ENCODE results near the gene NOX4.
"Not testable (repeated sequence)": the region's sequence is repeated elsewhere in the genome, so short reads cannot be mapped to it uniquely, and the experiment has no call there.

Gene NOX4

DNA sequence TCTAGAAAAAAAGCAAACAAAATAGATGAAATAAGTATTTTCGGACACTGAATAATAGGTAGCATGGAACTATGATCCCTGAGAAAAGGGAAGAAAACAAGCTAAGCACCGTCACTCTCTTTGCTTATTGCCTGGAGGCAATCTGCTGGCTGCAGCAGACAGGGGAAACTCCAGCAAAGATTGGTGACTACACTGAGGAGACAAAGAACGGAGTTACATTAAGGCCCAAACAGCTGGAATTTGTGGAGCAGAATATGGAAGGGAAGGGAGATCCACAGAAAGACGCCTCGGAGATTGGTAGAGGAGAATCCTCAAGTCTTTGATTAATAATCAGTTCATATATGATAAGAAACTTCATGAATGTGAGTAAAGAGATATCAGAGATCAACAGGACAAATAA is 163.3 kb downstream of the NOX4 start:
- TF ChIP-seq, protein P1, sequence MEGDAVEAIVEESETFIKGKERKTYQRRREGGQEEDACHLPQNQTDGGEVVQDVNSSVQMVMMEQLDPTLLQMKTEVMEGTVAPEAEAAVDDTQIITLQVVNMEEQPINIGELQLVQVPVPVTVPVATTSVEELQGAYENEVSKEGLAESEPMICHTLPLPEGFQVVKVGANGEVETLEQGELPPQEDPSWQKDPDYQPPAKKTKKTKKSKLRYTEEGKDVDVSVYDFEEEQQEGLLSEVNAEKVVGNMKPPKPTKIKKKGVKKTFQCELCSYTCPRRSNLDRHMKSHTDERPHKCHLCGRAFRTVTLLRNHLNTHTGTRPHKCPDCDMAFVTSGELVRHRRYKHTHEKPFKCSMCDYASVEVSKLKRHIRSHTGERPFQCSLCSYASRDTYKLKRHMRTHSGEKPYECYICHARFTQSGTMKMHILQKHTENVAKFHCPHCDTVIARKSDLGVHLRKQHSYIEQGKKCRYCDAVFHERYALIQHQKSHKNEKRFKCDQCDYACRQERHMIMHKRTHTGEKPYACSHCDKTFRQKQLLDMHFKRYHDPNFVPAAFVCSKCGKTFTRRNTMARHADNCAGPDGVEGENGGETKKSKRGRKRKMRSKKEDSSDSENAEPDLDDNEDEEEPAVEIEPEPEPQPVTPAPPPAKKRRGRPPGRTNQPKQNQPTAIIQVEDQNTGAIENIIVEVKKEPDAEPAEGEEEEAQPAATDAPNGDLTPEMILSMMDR (IDR thresholded peaks at IDR 0.05; ENCODE audit: control extremely low read depth, extremely low read depth, low read depth, missing control alignments) = no peak
- no peak for DNase-seq (ENCODE audit: extremely low spot score)
- POLR2A ChIA-PET = no interaction called here
- CTCF ChIA-PET = no interaction called here

DNA sequence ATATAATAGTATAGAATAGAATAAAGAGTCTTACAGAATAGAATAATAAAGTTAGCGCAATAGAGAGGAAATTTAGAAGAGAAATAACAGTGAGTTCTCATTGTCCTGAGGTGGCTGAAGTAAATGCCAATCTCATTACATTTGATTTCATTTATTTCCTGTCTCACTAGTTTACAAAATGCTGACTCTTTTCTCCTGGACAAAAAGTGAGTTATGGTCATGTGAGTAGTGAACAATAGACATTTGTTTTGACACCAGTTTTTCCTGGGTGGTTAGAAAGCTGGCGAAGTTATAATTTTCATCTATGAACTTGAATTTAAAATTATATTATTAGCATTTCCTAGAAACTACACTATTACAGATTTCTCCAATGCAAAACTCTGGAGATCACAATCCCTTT is 169.8 kb downstream of the NOX4 start:
- CTCF ChIA-PET = no interaction called here
- POLR2A ChIA-PET = no interaction called here
- no peak for DNase-seq (ENCODE audit: extremely low spot score)
- TF ChIP-seq, protein P1 (IDR thresholded peaks at IDR 0.05; ENCODE audit: control extremely low read depth, extremely low read depth, low read depth, missing control alignments) = no peak

DNA sequence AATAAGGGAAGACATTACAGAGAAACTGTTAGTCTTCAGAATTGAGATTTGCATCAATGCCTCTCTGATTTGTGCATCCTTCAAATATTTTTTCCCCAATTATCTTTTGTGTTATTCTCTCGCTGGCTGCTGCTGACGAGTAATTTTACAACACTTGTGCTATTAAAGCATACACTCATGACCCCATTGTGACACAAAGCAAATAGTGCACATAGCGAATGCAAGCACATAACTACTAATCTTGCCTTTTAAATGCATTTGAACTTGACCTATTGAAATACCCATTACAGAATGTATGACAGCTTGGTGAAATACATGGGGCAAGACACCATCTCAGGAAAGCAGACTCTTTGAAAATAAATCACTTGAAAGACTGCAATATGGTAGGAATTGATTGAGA is 180.6 kb downstream of the NOX4 start:
- POLR2A ChIA-PET = interaction anchor here (0.7 kb wide), 1 partner anchor 9 kb away, joined by 4 read pairs; no protein-coding TSS in a partner anchor
- DNase-seq (ENCODE audit: extremely low spot score) = not testable (repeated sequence)

DNA sequence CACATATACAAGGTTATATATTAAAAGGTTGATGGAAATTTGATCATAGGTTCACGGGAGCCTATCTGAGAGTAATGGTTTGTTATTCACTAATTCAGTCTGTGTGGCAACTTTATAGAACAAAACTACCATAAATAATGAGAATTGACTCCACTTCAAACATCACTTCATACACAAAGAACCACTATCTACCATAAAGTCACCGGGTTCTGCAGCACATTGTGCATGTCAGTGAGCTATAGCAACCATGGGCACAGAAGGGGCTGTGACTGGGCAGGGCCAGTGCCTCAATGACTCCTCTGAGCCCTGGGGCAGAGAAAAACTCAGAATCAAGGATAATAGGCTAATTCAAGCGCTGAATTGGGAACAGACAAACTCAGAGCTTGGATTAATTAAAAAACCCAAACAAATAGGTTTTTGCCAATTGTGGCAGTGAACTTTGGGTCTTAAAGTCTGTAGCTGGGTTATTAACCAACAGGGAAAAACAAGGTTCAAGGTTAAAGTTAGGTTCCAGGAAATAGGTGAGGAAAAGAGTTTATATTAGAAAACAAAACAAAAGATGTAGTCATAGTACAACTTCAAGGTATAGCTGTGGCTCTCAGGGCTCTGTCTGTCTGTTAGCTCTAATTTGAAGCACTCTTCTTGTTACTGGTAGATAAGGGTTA is 181.7 kb downstream of the NOX4 start:
- CTCF ChIA-PET; DNase-seq (ENCODE audit: extremely low spot score); POLR2A ChIA-PET: not testable (repeated sequence)

More for the DNA sequence above, 180.6 kb downstream of the NOX4 start:
- CTCF ChIA-PET = not testable (repeated sequence)

DNA sequence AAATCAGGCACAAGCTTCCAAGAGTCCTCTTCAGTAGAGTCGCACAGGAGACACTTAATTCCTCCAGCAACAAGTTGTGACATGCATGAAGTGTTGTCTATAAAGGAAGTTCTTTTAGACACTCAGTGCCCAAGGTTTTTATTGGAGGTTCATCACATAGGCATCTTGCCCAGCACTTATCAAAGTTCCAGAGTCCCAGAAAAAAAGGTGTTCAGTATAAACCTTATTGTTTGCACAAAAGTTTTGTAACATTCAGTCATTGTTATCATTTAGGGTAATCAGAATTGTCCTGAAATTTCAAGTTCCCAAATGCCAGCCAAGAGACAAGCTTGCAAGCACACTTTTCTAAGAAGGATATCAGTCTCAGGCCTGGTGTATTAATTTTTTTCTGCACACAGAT is 182.9 kb downstream of the NOX4 start:
- DNase-seq (ENCODE audit: extremely low spot score); POLR2A ChIA-PET; CTCF ChIA-PET: not testable (repeated sequence)

DNA sequence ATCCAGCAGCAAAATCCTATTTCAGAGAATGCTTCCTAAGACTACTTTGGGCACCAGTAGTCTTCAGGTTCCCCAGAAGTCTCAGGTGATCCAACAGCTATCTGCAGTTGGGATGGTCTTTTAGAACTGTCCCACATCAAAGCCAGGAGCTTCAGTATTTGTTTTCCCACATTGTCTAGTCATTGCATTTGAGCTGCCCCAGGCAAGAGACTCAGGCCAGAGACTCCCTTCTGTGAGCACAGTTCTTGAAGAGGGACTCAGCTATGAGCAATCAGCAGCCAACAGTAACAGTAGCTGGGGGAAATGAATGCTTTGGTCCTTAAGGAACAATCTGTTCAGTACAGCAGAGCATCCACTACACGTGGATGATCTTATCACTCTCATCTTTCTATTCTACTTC is 188.1 kb downstream of the NOX4 start:
- POLR2A ChIA-PET; DNase-seq (ENCODE audit: extremely low spot score); CTCF ChIA-PET: not testable (repeated sequence)

DNA sequence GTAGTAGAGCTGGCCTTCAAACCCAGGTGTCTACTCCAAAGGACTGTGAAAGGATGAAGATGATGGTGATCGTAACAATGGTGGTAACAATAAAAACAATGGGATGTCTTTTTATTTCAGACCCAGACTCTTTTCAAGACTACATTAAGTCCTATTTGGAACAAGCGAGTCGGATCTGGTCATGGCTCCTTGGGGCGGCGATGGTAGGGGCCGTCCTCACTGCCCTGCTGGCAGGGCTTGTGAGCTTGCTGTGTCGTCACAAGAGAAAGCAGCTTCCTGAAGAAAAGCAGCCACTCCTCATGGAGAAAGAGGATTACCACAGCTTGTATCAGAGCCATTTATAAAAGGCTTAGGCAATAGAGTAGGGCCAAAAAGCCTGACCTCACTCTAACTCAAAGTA is 196.2 kb downstream of the NOX4 start:
- POLR2A ChIA-PET = not testable (repeated sequence)

DNA sequence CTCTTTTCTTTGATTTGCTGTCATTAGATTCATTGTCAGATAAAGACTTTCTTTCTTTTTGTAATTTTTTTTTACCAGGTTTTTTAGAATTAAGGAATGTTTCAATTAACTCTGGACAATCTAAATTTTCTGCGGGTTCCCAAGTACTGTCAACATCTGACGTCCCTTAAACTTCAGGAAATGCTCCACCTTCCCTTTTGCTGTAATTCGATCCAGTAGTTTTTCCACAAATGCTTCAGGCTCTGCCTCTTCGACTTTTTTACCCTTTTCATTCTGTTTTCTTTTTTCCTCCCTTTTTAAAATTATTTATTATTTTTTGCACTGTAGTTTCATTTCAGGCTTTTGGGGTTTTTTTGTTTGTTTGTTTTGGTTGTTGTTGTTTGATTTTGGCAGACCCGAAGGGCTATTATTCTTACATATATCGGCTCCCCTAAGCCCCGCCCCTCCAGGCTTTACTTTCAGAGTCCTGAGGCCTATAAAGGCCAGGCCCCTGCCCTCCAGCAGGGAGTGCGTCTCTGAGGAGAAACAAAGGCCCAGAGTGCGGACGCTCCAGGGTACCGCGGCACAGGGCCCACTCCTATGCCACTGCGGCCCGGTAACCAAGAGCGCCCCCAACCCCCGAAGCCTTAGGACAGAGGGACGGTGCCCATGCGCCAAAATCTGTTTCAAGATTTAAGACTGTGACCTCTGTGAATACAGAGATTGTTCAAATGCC is 197.1 kb downstream of the NOX4 start:
- POLR2A ChIA-PET = no interaction called here
- CTCF ChIA-PET = no interaction called here
- no peak for DNase-seq (ENCODE audit: extremely low spot score)
- TF ChIP-seq, protein P1 (IDR thresholded peaks at IDR 0.05; ENCODE audit: control extremely low read depth, extremely low read depth, low read depth, missing control alignments) = no peak

More for the DNA sequence above, 196.2 kb downstream of the NOX4 start:
- DNase-seq (ENCODE audit: extremely low spot score); CTCF ChIA-PET: not testable (repeated sequence)

DNA sequence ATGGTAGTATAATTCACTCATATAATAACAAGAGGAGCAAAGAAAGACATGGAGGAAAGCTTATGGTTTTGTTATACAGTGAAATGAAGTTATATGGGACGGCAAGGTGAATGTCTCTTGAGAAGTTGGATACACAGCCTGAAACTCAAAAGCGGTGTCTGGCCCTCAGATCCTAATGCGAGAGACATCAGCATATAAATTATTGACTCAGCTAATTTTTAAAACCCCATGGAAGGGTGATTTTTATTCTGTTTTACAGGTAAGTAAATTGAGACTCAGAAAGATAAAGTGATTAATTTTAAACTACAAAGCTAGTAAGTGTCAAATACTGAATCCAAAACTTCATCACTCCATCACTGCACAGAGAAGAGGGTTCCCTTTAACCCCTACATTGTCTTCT is 203.2 kb downstream of the NOX4 start:
- CTCF ChIA-PET, POLR2A ChIA-PET: not testable (repeated sequence)

DNA sequence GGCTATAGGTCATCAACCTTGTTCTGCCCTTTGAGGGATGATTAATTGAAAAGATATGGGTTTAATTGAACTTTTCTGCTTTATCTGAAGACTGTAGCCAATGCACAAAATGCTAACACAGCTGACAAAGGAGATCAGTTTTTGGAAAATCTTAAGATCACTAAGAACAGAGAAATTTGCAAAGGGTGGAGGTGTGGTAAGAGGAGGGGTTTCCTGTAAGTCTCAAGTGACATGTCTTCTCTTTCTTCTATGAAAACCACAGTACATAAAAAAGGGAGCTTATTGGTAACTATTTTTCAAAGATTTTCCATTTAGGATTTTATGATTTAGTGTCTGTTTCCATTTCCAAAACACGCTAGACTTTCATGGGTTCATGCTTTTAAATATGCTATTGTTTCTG is 204.6 kb downstream of the NOX4 start:
- POLR2A ChIA-PET, CTCF ChIA-PET: not testable (repeated sequence)

More for the DNA sequence above, 203.2 kb downstream of the NOX4 start:
- not testable (repeated sequence) for DNase-seq (ENCODE audit: extremely low spot score)

DNA sequence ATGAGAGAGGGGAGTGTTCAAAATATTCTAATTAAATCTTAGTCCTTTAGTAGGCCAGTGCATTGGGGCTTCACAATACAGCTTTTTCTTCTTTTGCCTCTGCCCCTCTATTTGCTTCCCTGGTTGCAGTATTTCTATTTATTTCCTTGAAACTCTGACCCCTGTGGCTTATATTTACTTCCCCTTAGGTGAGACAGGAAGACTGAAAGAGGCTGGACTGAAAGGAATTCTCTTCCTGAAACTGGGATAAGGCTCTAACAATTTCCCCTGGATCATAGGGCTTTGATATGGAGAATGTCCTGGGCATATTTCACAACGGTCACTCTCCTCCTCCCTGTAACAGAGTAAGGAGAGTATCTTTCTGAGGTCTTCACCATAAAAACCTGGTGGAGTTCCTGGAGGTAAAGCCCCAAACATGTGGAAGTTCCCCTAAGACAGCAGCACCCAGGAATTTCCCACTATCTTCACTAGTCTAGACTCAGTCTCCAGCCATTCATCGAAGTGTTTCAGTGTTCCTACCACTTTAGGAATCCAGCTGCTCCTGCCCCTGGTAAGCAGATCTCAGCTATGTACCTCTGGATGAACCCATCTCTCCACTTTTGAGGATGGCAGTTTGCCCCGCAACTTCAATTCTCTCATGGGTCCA is 210.0 kb downstream of the NOX4 start:
- POLR2A ChIA-PET = not testable (repeated sequence)

More for the DNA sequence above, 204.6 kb downstream of the NOX4 start:
- DNase-seq (ENCODE audit: extremely low spot score) = not testable (repeated sequence)

More for the DNA sequence above, 210.0 kb downstream of the NOX4 start:
- DNase-seq (ENCODE audit: extremely low spot score); CTCF ChIA-PET: not testable (repeated sequence)
